ENCODE measurements around the gene OPHN1. TPM values are rescaled to one million over a fixed set of nuclear protein-coding genes. Genes with fewer than 3 reads are reported as not detected.

The OPHN1 gene
- total RNA-seq, 1 experiment from 2014 or later = 4.6 TPM

DNA sequence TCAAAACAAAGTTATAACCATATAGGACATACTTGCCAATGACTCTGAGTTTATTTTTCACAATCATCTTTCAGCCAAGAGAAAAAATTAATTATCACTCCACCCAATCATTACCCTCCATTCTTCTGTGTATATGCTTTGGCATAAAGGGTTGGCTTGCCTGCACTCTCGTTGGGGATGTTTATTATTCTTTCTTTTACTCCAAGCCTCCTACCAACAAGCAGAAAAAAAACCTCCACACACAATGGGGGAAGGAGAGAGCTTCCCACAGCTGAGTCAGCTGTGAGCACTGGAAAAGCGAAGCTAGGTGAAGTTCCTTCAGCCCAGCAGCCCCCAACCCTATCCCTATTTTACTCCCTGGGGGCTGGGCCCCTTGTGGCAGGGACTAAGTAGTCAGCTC lies 1.5 kb downstream of the OPHN1 start:
- TF ChIP-seq, protein P1, sequence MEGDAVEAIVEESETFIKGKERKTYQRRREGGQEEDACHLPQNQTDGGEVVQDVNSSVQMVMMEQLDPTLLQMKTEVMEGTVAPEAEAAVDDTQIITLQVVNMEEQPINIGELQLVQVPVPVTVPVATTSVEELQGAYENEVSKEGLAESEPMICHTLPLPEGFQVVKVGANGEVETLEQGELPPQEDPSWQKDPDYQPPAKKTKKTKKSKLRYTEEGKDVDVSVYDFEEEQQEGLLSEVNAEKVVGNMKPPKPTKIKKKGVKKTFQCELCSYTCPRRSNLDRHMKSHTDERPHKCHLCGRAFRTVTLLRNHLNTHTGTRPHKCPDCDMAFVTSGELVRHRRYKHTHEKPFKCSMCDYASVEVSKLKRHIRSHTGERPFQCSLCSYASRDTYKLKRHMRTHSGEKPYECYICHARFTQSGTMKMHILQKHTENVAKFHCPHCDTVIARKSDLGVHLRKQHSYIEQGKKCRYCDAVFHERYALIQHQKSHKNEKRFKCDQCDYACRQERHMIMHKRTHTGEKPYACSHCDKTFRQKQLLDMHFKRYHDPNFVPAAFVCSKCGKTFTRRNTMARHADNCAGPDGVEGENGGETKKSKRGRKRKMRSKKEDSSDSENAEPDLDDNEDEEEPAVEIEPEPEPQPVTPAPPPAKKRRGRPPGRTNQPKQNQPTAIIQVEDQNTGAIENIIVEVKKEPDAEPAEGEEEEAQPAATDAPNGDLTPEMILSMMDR (IDR thresholded peaks at IDR 0.05; ENCODE audit: insufficient read depth in 1 of 2, low read depth in 1 of 2, low read length in 1 of 2, severe bottlenecking in 1 of 2, unreplicated experiment in 1 of 2) = no peak
- Mint-ChIP-seq H3K9me3 (ENCODE audit: unreplicated experiment) (no peaks in the 10 kb centered on the region), H3K4me3 (ENCODE audit: unreplicated experiment) (no peak overlapping the region), H3K36me3 (ENCODE audit: insufficient read depth, unreplicated experiment) (no peaks in the 10 kb centered on the region), H3K4me1 (ENCODE audit: low read depth, unreplicated experiment) (peaks cover 13% of the 10 kb centered on the region), H3K27ac (ENCODE audit: unreplicated experiment) (no peak overlapping the region), H3K27me3 (ENCODE audit: insufficient read depth, unreplicated experiment) (no peaks in the 10 kb centered on the region)
- intact Hi-C loops (cut with micrococcal nuclease; ENCODE audit: unreplicated experiment) = no loop called here
- Histone ChIP-seq H3K27me3 (replicated peaks; ENCODE audit: control insufficient read depth, insufficient read depth, low read length) (no peaks in the 10 kb centered on the region), H3K9me3 (no peaks in the 10 kb centered on the region), H3K36me3 (ENCODE audit: control insufficient read depth, insufficient read depth, low read length) (no peaks in the 10 kb centered on the region), H3K4me1 (no peaks in the 10 kb centered on the region), H3K4me3 (ENCODE audit: low read depth, low read length) (no peak overlapping the region)
- BruUV-seq (replicated peaks) = no TSS peak
- POLR2A ChIA-PET = no interaction called here
- CTCF ChIA-PET = no interaction called here
- no peak for DNase-seq

DNA sequence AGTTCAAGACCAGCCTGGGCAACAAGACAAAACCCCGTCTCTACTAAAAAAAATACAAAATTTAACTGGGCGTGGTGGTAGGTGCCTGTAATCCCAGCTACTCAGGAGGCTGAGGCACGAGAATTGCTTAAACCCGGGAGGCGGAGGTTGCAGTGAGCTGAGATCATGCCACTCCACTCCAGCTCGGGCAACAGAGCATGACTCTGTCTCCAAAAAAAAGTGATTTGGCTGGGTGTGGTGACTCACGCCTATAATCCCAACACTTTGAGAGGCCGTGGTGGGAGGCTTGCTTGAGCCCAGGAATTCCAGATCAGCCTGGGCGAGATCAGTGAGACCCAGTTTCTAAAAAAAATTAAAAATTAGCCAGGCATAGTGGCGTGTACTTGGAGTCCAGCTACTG lies 4.1 kb downstream of the OPHN1 start:
- Histone ChIP-seq H3K27me3 (replicated peaks; ENCODE audit: control insufficient read depth, insufficient read depth, low read length) (no peaks in the 10 kb centered on the region), H3K4me3 (ENCODE audit: low read depth, low read length) (no peak overlapping the region), H3K9me3 (no peaks in the 10 kb centered on the region), H3K36me3 (ENCODE audit: control insufficient read depth, insufficient read depth, low read length) (no peaks in the 10 kb centered on the region), H3K4me1 (no peaks in the 10 kb centered on the region)
- BruUV-seq (replicated peaks) = no TSS peak
- intact Hi-C loops (cut with micrococcal nuclease; ENCODE audit: unreplicated experiment) = no loop called here
- ChIA-PET POLR2A (no interaction called here), CTCF (no interaction called here)
- Mint-ChIP-seq H3K4me1 (ENCODE audit: low read depth, unreplicated experiment) (peaks cover 6% of the 10 kb centered on the region), H3K9me3 (ENCODE audit: unreplicated experiment) (no peaks in the 10 kb centered on the region), H3K4me3 (ENCODE audit: unreplicated experiment) (no peak overlapping the region), H3K36me3 (ENCODE audit: insufficient read depth, unreplicated experiment) (no peaks in the 10 kb centered on the region), H3K27me3 (ENCODE audit: insufficient read depth, unreplicated experiment) (no peaks in the 10 kb centered on the region), H3K27ac (ENCODE audit: unreplicated experiment) (no peak overlapping the region)
- no peak for DNase-seq
- TF ChIP-seq, protein P1 (IDR thresholded peaks at IDR 0.05; ENCODE audit: insufficient read depth in 1 of 2, low read depth in 1 of 2, low read length in 1 of 2, severe bottlenecking in 1 of 2, unreplicated experiment in 1 of 2) = no peak

DNA sequence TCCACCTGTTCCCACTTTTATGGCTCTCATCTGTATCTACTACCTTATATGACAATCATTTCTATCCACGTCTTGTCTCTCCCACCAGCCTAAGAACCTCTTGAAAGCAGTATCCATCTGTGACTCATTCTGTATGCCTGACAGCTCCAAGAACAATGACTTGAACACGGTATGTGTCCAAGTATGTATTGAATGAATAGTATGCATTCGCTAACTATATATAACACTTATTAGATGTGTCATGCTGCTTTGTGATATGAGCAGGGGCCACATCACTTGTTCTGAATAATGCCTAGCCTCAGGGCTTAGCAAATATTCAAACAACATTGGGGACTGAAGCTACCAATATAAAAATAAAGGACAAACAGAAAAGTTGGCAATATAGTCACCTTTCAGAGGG lies 4.9 kb downstream of the OPHN1 start:
- intact Hi-C loops (cut with micrococcal nuclease; ENCODE audit: unreplicated experiment) = no loop called here
- no peaks in the 10 kb centered on the region for H3K27me3 Mint-ChIP-seq (ENCODE audit: insufficient read depth, unreplicated experiment)
- no peaks in the 10 kb centered on the region for H3K9me3 Mint-ChIP-seq (ENCODE audit: unreplicated experiment)
- ChIA-PET CTCF (no interaction called here), POLR2A (no interaction called here)
- H3K36me3 ChIP-seq (ENCODE audit: control insufficient read depth, insufficient read depth, low read length) = no peaks in the 10 kb centered on the region
- H3K4me1 Mint-ChIP-seq (ENCODE audit: low read depth, unreplicated experiment) = peaks cover 6% of the 10 kb centered on the region
- H3K27me3 ChIP-seq (replicated peaks; ENCODE audit: control insufficient read depth, insufficient read depth, low read length) = no peaks in the 10 kb centered on the region
- H3K4me3 Mint-ChIP-seq (ENCODE audit: unreplicated experiment) = no peak overlapping the region
- TF ChIP-seq, protein P1 (IDR thresholded peaks at IDR 0.05; ENCODE audit: insufficient read depth in 1 of 2, low read depth in 1 of 2, low read length in 1 of 2, severe bottlenecking in 1 of 2, unreplicated experiment in 1 of 2) = no peak
- H3K4me1 ChIP-seq = no peaks in the 10 kb centered on the region
- H3K27ac Mint-ChIP-seq (ENCODE audit: unreplicated experiment) = no peak overlapping the region
- no TSS peak for BruUV-seq (replicated peaks)
- no peak for DNase-seq
- H3K36me3 Mint-ChIP-seq (ENCODE audit: insufficient read depth, unreplicated experiment) = no peaks in the 10 kb centered on the region
- no peaks in the 10 kb centered on the region for H3K9me3 ChIP-seq
- no peak overlapping the region for H3K4me3 ChIP-seq (ENCODE audit: low read depth, low read length)
